ENCODE data around the gene RNF150.

RNF150 gene

DNA sequence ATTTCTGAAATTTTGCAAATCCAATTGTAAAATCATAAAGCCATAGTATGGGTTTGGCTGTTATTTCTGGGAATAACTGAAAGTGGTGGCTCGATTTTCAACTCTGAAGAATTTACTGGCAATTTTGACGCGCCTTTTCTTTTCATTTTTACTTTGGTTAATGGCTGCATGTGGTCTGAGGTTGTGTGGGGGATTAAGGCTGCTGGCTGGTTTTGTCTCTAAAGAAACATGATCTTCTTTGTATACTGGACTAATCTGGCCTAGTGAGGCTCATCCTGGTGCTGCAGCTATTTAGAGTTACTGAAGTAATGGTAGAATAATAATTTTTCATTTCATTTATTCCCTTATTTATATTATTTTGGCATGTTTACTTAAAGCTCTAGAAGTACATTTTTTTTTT is 164.0 kb downstream of the RNF150 start:
- no peak for DNase-seq

DNA sequence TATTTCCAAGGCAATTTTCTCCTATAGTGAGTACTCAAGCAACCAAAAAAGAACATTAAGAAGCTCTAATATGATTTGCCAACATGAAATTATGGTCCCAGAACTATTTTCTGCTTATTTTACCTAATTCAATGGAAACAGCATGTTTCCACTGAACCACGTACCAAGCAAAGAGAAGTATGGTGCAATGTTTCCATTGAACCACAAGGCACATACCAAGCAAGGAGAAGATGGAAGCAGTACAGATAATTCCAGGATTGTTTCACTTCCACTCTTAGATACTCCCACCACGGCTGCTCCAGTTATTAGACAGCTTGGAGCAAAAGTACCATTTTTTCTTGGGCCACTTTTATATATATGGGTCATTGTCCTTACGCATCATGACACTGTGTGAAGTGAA is 164.9 kb downstream of the RNF150 start:
- DNase-seq: no peak

DNA sequence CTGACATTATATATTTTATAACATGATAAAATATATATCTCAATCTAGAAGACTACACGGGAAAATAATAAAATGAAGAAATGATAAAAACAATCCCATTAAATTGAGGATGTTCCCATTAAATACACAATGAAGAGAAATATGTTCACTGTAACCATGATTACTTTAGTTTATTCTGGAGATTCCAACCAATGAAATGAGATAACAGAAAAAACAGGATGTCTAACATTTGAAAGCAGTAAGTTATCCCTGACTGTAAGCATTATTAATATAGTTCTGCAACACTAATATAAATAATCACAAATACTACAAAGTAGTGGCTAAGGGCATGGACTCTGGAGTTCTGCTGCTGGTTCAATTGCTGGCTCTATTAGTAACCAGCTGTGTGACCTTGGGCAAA is 169.4 kb downstream of the RNF150 start:
- no peak for DNase-seq

DNA sequence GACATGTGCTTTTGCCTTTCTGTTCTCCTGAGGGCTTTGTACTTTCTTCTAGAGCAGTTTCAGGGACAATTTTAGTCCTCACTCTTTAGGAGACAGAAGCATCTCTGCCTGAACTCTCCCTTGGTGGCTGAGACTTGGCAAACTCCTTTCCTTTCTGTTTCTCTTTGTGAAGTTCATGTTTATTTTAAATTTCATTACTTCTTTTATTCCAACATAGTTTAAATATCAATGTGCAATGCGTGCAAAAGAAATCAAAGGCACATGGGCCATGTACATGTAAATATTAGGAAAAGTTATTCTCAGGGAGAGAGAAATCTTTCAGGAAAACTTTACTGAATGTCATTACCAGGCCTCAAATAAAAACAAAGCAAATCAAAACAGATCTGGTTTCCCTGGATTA is 177.6 kb downstream of the RNF150 start:
- DNase-seq: no peak

DNA sequence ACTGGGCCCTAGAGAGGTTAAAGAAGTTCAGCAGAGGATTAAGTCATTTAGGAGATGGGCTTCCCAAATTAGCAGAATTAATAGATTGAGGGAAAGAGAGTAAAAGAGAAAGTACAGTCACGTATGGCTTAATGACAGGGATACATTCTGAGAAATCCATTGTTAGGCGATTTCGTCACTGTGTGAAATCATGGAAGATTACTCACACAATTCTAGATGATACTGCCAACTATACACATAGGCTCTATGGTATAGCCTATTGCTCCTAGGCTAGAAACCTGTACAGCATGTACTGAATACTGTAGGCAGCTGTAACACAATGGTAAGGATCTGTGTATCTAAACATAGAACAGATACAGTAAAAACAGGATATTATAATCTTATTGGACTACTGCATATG is 180.6 kb downstream of the RNF150 start:
- DNase-seq: no peak

DNA sequence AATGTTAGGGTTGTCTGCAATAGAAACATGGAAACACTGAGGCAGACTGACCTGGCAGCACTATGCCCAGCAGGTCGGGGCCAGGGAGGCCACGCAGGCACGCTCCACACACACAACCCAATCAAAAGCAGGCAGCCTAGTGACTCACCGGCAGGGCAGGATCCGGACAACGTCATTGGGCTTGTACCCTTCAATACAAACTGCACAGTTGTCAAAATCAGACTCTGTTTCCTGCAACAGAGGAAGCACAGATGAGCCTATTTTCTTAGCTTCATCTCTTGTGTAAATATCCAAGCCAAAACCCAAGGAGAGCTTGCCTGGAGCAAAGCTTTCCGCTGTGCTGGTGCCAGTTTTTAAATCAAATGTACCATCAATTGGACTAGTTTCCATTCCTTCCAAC is 185.8 kb downstream of the RNF150 start:
- DNase-seq: no peak

DNA sequence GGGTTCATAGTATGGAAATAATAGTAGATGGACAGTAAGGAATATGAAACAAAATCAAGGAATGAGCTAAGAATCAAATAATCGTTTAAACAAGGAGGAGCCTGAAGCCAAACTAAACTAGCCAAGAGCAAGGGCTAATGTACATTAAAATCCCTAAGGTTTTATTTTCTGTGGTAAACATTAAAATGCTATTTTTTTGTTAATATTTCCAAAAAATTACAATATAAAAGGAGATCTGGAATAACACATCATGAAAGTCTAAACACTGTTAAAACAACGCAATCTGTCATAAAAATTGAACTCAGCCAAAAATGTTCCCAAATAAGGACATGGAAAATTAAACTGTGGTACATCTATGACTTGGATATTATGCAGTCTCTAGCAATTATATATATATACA is 188.2 kb downstream of the RNF150 start:
- DNase-seq: no peak

DNA sequence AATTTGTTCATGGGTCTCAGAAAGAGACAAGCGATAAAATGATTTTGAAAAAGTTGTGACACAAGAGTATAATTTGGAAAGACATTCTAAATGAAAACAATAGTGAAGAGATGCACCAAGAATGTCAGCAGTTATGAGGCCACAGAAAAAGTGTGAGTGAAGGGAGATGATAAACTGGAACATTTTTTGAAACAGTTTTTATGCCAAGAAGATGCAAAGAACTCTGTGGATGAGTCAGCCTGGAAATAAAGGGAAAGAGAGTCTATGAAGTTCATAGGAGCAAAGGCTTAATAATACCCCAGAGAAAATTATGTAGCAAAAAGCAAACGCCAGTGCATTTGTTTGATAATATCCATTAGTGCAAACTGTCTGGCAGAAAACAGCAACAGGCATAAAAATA is 188.7 kb downstream of the RNF150 start:
- no peak for DNase-seq

DNA sequence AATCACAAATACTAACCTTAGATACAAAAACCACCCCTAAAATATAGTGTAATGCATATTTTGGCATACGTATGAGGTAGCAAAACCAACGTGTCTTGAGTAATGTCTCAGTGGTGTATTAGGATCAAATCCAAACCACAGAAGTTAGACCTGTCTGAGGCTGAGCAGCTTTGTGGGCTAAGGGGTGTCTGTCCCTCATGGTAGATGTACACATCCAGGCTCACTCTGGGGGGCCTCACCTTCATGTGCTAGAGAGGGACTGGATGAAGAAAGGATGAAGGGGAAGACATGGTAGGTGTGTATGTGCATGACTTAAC is 189.1 kb downstream of the RNF150 start:
- DNase-seq: no peak

DNA sequence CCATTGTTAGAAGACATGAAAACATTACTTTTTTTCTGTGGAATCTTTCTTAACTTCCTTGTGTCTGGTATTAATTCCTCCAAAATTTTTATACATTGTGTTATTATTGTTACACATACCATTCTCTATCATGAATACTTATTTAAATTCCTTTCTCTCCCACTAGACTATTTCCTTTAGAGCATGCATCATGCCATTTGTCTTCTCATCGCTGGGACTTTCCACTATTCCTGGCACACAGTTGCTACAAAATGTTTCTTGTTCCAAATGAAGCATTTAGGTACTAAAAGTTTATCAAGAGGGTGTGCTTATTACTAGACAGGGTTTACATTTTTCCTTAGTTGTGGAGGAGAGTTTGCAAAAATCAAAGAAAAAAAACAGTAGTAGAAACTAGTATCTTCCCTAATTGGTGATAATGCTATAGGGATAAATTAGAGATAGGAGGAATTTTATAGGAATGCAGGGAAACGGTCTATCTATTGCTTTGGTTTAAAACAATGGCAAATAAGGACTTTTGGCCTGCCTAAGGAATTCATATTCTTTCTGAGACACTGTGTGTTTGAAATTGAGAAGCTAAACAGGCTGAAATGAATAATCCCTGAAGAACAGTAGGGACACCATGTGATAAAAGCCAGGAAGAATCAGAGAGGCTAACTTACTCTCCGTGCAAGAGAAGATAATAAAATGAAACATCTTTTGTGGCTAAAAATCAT is 189.6 kb downstream of the RNF150 start:
- DNase-seq: no peak

DNA sequence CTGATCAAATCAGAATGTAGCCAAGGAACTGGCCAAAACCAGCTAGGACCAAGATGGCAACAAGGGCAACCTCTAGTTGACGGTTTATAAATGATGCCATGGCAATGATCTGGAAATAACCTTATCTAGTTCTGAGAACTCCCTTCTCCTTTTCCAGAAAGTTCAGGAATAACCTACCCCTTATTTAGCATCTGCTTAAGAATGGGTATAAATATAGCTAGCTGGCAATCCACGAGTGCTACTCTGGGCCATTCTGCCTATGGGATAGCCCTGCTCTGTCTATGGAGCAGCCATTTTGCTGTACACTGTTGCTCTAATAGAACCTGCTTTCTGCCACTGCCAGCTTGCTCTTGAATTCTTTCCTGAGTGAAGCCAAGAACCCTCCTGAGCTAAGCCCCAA is 192.7 kb downstream of the RNF150 start:
- DNase-seq: no peak

DNA sequence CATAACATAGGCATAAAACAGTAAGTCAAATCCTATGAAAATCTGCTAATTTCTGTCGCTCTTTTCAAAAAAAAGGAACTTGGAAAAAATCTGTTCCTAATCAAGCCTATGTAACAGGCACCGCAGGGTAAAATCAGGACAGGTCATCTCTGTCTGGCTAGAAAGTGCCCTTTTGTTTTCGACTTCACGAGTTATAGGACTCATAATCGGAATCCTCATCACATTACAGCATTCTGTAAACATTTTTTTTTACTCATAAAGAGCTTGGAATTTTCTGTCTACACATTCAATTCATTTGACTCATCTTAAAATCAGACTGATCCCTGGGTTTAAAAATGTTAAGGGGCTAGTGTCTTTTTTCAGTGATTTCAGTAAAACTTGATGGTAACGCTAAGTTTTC is 195.4 kb downstream of the RNF150 start:
- no peak for DNase-seq

DNA sequence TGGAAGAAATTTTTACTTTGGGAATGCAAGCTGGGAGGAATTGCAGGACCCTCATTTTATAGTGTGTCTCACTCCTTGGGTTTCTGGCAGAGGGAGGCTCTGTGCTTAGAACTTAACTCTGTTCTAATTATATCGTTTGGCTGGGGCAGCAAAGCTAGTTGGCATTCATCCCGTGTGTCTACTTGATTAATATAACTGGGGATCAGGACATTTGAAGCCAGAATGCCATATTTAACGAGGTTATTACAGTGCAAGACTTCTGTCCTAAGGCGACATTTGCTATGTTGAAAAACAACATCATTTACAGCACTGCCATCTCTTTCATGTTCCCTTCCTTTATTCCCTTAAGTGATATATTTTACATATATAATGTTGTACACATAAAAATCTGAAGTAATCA is 198.0 kb downstream of the RNF150 start:
- DNase-seq: no peak

DNA sequence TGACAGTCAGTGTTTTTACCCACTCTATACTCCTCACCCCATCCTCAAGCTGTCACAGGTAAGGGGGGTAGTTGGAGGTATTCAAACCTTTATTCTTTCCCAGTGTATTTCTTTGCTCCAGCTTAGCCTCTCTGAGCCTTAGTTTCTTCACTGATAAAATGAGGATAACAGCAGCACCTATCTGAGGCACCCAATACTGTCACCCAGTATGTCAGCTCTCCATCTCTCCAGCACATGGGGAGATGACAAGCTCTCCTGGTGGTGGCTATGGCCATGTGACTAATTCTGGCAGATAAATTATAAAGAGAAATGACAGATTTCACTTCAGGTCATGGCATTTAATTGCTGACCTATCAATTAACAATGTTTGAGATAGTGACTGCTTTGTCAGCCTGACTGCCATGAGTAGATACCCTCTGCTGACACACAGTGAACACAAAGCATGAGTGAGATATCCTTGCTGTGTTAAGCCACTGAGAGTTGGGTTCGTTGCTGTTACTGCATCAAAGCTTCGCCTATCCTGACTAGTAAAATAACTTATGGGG is 200.7 kb downstream of the RNF150 start:
- DNase-seq: no peak

DNA sequence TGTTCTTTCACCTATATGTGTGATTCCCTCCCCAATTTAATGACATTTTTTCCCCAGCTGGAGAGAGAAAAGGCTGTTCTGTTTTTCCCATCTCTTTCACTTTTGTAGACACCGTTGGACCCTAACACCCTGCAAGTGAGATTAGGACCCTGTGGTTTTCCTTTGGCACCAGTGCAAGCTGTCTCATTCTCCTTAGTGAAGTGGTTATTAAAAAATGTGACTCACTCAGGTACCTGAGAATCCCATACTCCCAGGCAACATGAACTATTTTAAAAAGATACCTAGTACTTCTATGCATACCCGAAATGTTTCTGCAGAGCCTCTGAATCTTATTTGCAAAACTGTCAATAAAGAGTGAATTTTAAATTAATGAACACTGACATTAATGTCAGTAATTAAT is 201.4 kb downstream of the RNF150 start:
- DNase-seq: no peak

DNA sequence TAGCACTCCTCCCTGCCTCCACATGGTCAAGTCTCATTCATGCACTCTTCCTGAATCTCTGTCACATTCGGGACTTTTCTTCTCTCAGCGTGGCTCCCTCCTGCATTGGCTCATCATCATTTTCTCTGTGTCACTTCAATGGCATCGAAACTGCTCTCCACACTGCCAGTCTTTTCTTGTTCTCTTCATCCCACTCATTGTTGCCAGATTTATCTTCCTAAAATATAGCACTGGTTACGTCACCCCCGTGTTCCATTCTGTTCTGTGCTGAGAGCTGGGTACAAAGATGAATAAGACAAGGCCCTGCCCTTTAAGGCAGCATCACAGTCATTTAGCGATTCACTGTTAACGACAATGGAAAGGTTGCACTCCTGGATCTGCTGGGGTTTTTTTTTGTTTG is 202.7 kb downstream of the RNF150 start:
- no peak for DNase-seq

DNA sequence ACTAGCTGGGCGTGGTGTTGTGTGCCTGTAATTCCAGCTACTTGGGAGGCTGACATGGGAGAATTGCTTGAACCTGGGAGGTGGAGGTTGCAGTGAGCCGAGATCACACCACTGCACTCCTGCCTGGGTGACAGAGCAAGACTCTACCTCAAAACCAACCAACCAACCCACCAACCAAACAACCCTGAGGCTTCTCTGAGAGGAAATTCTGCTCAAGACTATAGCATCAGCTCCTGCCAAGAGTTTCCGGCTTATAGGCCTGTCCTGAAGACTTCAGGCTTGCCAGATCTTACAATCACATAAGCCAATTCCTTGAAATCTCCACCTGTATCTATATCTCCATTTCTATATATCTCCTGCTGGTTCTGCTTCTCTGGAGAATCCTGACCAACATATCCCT is 203.3 kb downstream of the RNF150 start:
- no peak for DNase-seq

DNA sequence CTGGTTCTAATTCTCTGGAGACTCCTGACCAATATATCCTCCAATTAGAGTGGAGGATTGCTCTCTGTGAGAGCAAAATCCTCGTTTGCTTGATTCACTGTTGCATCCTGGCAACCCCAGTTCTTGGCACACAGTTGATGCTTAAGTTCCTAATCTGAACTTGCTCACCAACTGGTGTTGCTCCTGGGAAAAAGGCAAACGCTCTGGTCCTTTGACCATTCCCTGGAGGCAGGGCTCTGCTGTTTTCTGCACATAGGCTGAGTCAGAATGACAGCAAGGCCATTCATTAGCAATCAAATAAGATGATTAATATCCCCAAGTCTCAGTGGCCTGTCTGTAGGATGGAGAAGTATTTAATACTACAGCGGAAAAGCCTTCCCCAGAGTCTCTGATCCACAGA is 204.4 kb downstream of the RNF150 start:
- DNase-seq: no peak

DNA sequence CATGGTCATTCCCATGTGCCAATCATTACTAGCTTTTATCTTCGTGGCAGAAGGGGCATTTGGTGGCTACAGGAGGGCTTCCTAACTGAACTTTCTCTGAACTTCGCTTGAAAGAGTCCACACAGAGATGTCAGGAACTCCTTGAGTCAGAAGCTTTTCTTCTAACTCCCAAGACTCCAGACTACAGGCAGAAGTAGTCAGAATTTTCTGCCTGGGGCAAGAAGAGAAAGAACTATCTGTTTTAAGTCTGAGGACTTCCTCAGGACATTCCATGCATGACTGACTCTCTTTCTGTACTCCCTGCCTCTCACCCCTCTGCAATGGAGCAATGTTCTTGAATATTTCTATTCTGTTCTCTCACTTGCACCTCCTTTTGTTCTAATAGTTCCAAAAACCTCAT is 206.6 kb downstream of the RNF150 start:
- DNase-seq: no peak

DNA sequence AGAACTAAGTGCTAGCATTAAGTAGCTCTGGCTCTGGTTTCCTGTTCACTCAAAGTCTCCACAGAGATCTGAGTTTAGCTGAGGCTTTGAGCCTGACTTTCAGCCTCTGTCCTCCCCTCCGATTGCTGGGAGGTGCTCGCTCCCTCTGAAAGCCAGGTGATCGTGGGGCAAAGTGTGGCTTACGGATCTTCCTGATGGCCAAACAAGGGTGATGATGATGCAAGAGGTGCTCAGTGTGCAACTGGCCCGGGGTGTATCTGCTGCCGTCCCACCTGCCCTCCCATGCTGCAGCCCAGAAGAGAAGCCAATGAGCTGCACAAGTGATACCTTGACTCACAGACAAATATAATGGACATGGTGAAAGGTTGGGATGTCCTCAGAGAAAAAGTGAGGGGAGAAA is 207.9 kb downstream of the RNF150 start:
- no peak for DNase-seq

DNA sequence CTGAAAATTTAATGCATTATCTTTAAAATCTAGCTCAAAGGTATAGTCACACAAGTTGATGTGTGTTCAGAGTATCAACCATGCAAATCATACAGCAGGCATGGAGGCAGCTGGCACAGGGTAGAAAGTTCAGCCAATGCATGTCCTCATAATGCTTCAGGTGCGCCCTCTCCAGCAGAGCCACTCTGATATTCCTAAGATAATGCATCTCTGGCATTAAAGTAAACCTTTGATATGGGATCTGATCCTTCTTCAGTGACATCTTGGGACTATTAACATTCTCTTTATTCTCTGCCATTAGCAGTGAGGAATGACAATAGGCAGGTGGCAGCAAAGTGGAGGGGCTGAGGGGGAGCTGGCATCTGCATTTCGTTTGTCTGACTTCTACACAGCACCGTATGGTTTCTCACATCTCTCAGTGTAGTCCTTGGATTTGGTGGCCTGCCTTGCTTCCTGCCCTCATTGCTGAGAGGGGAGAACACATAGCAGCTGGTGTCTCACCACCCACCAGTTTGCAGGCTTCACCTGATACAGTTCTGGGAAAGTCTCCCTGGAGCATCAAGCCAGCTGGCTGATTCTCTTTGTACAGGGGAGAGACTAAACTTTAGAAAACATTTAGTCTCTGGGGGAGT is 208.4 kb downstream of the RNF150 start:
- DNase-seq: no peak

DNA sequence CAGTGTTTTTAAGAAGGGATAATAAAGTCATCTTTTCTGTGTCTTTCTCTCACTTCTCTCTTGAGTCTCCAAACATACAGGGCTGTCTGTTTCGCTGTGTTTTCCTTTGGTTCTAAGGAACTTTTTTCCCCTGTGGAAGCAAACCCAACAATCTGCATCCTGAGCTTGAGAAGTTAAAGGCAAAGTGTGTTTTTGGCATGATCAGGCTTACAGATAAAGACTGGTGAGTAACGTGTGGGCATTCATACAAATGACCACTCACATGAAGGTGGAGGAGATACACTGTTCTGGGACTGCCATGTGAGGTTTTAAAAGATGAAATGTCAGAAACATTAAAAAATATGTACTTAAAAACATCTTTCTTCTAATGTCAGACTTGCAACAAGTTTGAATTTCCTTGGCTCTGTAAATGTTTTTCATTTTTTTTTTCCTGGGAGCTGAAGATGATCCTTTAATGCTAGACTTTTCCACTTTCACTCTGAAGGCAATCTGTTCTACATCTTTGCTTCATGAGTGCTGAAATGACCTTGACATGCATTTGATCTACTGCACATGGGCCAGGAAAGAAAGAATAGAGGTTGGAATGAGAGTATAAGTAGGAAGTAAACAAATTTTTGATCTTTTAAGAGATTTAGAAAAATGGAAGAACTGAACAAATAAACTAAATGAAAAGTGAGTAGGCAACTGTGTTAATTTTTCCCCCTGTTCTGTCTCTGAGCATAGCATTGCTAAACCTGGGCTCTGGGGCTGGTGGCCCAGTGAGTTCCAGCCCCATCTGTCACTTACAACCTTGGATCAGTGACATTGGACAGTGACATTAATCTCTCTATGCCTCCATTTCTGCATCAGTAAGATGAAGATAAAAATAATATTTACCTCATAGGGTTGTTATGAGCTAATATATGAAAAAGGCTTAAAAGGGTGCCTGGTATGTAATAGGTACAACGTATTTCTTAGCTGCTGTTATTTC is 226.0 kb downstream of the RNF150 start:
- no peak for DNase-seq

DNA sequence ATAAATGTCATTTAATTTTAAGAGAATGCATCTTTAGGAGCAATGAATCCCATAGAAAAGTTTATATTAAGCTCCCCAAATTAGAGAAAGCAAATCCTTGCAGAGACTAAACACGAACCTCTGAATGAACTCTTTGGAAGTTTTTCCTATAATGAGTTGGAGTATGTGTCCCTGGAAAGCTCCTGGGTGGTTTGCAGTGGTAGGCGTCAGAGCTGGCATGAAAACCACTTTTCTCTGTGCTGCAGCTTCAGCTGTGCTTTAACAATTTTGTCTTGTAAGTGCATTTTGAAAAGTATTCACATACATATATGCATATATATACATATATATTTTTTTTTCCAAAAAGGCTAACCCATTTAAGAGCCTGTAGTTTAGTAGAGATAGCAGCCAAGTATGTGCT is 228.4 kb downstream of the RNF150 start:
- DNase-seq: no peak

Data from stimulated activated CD4-positive, alpha-beta T cell treated with anti-CD3 and anti-CD28 coated beads, Interleukin-2, amount 100 ng/mL, for 48 hours (primary cell).